BE2C (cell line): ENCODE measurements around the gene D2HGDH.
"Not testable (repeated sequence)": the region's sequence is repeated elsewhere in the genome, so short reads cannot be mapped to it uniquely, and the experiment has no call there.

Experiments
- DNase-seq: peaks from one replicate; pipeline ENCODE4 v3.0.0-alpha.2; 2020
- H3K27me3 ChIP-seq: fragments of 250-450 bp; sonication (Bioruptor Pico); 2 replicates; pipeline ENCODE4 v1.5.1; 2020; ENCODE audit warnings: mild to moderate bottlenecking
- H3K36me3 ChIP-seq: fragments of 250-450 bp; sonication (Bioruptor Pico); 2 replicates; pipeline ENCODE4 v1.5.1; 2020; ENCODE audit warnings: mild to moderate bottlenecking
- H3K4me1 ChIP-seq: fragments of 250-450 bp; sonication (Bioruptor Pico); 2 replicates; pipeline ENCODE4 v1.5.1; 2020
- H3K4me3 ChIP-seq: 2 replicates; pipeline ENCODE4 v1.5.1; 2011; ENCODE audit warnings: low read depth, low read length
- H3K9me3 ChIP-seq: fragments of 250-450 bp; sonication (Bioruptor Pico); 2 replicates; pipeline ENCODE4 v1.5.1; 2020
- TF ChIP-seq, protein P1 (sequence below): IDR thresholded peaks from 2 replicates; pipeline ENCODE4 v1.5.1; 2012; ENCODE audit warnings: mild to moderate bottlenecking, low read depth, low read length

Gene D2HGDH

GRCh38 chr2:241775223-241776177, 41.1 kb downstream of the D2HGDH start:
- H3K36me3 ChIP-seq, result no peaks in the 10 kb centered on the region
- DNase-seq, result peak; percentile 18
- no peaks in the 10 kb centered on the region for H3K4me1 ChIP-seq
- H3K27me3 ChIP-seq, result no peaks in the 10 kb centered on the region
- no peak overlapping the region for H3K4me3 ChIP-seq
- H3K9me3 ChIP-seq, result no peaks in the 10 kb centered on the region
- TF ChIP-seq, protein P1, sequence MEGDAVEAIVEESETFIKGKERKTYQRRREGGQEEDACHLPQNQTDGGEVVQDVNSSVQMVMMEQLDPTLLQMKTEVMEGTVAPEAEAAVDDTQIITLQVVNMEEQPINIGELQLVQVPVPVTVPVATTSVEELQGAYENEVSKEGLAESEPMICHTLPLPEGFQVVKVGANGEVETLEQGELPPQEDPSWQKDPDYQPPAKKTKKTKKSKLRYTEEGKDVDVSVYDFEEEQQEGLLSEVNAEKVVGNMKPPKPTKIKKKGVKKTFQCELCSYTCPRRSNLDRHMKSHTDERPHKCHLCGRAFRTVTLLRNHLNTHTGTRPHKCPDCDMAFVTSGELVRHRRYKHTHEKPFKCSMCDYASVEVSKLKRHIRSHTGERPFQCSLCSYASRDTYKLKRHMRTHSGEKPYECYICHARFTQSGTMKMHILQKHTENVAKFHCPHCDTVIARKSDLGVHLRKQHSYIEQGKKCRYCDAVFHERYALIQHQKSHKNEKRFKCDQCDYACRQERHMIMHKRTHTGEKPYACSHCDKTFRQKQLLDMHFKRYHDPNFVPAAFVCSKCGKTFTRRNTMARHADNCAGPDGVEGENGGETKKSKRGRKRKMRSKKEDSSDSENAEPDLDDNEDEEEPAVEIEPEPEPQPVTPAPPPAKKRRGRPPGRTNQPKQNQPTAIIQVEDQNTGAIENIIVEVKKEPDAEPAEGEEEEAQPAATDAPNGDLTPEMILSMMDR, result no peak

DNA sequence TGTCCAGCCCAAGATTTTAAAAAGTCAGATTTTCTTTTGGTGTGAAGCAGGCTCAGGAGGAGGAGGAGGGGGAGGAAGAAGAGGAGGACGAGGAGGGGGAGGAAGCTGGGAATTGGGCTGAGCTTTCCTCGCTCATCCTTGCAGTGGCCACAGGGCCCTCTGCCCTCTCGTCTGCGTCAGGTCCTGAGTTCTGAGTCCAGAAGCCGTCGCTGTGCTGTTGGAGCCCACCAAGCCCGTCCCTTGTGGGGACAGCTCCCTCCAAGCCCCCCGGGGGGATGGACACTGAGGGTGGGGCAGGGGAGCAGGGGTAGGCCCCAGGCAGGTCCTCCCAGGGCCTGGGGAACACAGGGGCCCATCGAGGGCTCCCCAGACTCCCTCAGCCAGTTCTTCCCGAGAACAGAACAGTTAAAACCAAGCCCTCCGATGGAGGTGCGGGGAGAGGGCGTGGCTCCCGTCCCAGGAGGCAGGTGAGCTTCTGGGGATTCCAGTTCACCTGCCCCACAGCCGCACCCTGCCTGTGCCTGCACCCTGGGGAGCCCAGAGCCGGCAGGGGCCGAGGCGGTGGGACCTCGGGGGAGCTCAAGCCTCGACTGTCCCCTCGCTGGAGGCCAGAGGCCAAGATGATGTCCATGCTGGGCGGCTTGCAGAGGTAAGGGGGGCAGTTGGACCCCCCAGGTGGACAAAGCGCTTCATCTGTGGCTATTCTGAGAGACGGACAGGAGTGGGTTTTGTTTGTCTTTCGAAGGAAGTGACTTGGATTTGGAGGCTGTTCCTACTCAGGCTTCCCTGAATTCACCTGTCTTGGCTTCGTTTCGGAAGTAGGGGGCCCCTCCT, 42.1 kb downstream of the D2HGDH start, which contains the start of gene GAL3ST2:
Gene GAL3ST2, plus strand, starts transcription at position 487 of the 834 bp plus-strand sequence. Its CDS starts 134 bp downstream, at position 621.
- Histone ChIP-seq H3K4me3 (no peak within 1 kb of the TSS), H3K27me3 (no peaks in the 10 kb centered on the region), H3K36me3 (no peaks in the 10 kb centered on the region), H3K4me1 (no peaks in the 10 kb centered on the region), H3K9me3 (no peaks in the 10 kb centered on the region)
- DNase-seq, result no peak
- TF ChIP-seq, protein P1, result no peak

- Histone ChIP-seq H3K27me3 (no peaks in the 10 kb centered on the region), H3K9me3 (no peaks in the 10 kb centered on the region), H3K4me3 (no peak overlapping the region), H3K36me3 (no peaks in the 10 kb centered on the region), H3K4me1 (no peaks in the 10 kb centered on the region)
- TF ChIP-seq, protein P1, result no peak
- no peak for DNase-seq
Observed at GRCh38 chr2:241777170-241777685, 42.8 kb downstream of the D2HGDH start.

DNA sequence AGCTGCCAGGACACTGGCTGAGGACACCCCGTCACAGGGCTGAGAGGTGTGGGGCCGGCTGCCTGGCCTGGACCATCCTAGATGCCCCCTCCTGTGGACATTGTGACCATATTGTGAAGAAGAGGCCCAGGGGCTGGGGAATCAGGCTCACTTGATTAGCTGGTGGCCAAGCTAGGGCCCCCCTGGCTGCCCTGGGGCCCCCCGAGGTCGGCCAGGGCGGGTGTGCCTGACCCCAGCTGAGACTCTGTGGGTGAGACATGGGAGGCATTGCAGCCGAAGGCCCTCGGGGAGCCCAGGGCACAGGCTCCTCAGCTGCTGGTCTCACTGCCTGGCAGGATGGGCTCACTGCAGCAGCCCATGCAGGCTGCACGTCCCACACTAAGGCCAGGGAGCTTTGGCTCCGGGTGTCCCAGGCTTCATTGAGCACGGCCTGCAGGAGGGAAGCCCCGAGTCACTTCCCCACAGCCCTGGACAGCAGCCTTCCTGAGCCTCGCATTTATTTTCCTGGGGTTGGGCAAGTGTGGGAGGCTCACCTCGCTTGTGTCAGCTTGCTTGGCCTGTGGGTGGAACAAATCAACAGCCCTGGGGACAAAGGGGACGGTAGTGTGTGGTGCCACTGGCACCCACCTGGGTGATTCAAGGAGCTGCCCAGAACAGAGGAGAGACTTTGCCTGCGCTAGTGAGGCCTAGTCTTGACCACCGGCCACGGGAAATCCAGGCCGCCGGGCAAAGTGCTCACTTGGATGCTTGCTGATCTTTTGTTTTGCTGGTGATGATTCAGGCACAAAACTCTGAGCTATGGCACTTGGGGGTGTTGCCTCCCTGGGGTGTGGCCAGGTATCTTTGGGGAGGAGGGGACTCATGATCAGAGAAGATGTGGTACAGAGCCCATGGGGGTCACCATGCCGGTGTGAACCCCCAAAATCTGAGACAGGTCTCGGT, 43.5 kb downstream of the D2HGDH start:
- H3K36me3 ChIP-seq, result no peaks in the 10 kb centered on the region
- no peaks in the 10 kb centered on the region for H3K4me1 ChIP-seq
- H3K27me3 ChIP-seq, result no peaks in the 10 kb centered on the region
- no peak for DNase-seq
- TF ChIP-seq, protein P1, result no peak
- H3K9me3 ChIP-seq, result no peaks in the 10 kb centered on the region
- no peak overlapping the region for H3K4me3 ChIP-seq

DNA sequence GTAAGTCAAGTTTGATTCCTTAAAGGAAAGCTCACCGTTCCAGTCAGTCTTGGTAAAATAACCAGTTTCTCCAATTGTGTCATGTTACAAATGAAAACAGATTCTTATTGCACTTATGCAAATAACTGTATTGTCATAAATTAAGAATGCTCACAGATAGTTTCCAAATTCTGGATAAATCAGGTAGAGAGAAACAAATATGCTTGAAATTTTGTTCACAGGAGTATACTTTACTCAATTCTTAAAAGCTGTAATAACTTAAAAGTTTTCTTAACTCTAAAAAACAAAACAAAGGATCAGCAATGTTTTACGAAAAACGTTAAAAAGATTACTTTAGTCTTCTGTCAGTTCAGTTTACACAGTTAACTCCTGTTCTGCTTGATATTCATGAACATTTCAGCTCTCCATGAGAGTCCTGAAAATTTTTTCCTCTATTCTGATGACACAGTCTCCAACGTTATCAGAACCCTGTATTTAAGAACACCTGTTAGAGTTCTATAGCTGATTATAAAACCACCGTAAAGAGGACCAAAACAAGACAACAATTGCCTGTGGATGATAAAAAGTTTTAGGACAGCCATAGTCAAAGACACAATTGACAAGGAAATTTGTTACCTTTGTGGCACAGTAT, 46.6 kb downstream of the D2HGDH start:
- Histone ChIP-seq H3K4me3 (no peak overlapping the region), H3K36me3 (no peaks in the 10 kb centered on the region), H3K4me1 (no peaks in the 10 kb centered on the region), H3K27me3 (no peaks in the 10 kb centered on the region), H3K9me3 (no peaks in the 10 kb centered on the region)
- no peak for DNase-seq
- TF ChIP-seq, protein P1, result no peak

DNA sequence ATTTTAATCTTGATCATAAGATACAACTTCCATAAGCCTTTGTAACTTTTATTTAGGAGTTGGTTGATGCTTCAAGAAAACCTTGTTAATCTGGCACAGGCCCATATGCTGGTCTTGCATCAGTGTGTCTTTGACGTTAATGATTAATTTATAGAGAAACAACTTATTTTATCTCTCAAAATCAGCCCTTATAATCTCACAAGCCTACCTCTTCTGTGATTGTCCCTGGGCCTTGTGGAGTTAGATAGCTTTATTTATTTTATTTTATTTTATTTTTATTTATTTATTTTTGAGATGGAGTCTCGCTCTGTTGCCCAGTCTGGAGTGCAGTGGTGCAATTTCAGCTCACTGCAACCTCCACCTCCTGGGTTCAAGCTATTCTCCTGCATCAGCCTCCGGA, 47.6 kb downstream of the D2HGDH start:
- H3K9me3 ChIP-seq, DNase-seq, H3K4me1 ChIP-seq, H3K27me3 ChIP-seq, H3K36me3 ChIP-seq, H3K4me3 ChIP-seq: not testable (repeated sequence)
